HUDEP-2 (cell line): ENCODE measurements around the gene NSMF.

Experiments used
- DNase-seq, 76 experiments: peaks; one replicate each; lab custom pipeline; 2025; ENCODE audit not compliant: unreplicated experiment in 76 of 76; lab: John Stamatoyannopoulos, UW

NSMF gene

DNA sequence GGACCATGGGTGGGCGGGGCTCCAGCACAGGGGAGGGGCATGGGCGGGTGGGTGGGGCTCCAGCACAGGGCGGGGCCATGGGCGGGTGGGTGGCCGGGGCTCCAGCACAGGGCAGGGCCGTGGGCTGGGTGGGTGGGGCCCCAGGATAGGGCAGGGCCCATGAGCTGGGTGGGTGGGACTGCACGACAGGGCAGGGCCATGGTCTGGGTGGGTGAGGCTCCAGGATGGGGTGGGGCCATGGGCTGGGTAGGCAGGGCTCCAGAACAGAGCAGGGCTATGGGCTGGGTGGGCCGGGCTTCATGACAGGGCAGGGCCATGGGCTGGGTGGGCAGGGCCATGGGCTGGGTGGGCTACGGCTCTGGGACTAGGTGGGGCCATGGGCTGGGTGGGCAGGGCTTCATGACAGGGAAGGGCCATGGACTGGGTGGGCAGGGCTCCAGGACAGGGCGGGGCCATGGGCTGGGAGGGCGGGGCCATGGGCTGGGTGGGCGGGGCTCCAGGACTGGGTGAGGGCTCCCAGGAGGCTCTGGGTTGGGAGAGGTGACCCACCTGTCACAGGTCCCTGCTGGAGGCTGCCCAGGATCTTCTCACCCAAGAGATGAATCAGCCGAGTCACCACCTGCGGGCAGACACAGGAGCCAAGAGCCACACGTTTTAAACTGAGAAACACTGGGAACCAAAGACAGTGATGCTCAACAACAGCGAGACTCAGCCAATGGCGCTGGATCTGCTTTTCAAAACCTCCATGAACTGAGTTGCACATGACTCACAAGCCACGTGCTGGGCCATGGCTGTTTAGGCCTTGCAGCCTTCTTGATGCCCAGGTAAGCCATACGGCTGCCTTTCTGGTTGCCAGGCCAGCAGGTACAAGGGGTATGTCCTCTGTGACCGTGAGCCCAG lies 33.6 kb upstream of the NSMF start:
- peak in 74 of 76 experiments; percentile 34 to 92 (median 78) for DNase-seq

DNA sequence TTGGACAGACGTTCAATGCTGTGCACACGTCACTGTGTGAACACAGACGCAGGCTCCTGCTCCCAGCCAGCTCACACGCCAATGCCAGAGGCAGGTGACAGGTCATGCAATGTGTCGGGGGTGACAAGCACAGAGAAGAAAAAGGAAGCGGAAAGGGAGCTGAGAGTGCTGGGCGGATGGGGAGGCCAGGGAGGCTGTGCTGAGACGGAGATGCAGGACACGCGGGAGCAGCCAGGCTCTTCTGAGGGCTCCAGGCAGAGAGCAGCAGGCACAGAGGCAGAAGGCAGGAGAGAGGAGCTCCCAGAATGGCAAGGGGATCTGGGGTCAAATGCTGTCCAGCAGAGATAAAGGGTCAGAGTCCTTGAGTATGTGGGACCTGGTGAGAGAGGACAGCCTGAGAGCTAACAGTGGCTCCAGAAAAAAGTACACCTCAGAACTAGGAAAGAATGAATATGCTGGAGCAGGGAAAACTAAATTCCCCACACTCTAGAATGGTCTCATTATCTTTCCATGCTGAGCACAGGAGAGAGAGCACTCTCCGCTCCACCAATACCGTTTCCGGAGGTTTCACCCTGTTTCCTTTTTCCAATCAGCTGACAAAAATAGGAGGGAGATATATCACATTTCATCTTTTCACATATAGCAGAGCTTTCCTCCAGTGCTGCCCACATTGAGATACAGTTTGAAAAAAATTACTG lies 32.8 kb upstream of the NSMF start:
- no peak for DNase-seq

GRCh38 chr9:137490532-137491186 lies 31.5 kb upstream of the NSMF start:
- no peak for DNase-seq

DNA sequence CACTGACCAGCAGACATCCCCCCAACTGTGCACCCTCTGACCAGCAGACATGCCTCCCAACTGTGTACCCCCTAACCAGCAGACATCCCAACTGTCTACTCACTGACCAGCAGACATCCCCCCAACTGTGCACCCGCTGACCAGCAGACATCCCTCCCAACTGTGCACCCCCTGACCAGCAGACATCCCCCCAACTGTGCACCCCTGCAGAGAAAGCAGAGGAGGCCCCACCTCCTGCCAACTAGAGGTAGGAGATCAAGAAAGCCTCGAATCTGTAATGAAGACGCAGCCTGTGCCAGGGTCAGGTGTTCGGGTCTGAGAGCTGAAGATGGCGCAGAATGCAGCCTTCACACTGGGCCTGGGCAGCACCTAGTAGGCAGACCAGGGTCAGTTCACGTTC lies 29.8 kb upstream of the NSMF start:
- no peak for DNase-seq

GRCh38 chr9:137488327-137488653 lies 29.2 kb upstream of the NSMF start:
- no peak for DNase-seq

- DNase-seq: no peak
Measured at GRCh38 chr9:137487454-137488326, 28.6 kb upstream of the NSMF start.

GRCh38 chr9:137486545-137487453 lies 27.7 kb upstream of the NSMF start:
- DNase-seq: no peak

DNA sequence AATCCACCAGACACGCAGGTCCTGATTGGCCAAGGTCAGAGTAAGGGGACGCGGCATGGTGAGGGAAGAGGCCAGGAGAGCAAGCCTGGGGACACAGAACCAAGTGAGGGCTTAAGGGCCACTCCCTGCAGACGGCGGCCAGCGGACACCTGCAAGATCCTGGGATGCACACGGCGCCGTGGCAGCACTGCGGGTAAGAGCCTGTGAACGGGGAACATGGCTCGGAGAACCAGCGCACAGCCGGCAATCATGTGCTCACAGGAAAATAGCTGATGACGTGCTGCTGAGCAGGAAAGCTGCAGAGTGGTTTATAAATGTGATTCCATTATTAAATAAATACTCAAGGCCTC lies 27.0 kb upstream of the NSMF start:
- DNase-seq: no peak

GRCh38 chr9:137485343-137486140 lies 26.4 kb upstream of the NSMF start:
- DNase-seq: no peak

DNA sequence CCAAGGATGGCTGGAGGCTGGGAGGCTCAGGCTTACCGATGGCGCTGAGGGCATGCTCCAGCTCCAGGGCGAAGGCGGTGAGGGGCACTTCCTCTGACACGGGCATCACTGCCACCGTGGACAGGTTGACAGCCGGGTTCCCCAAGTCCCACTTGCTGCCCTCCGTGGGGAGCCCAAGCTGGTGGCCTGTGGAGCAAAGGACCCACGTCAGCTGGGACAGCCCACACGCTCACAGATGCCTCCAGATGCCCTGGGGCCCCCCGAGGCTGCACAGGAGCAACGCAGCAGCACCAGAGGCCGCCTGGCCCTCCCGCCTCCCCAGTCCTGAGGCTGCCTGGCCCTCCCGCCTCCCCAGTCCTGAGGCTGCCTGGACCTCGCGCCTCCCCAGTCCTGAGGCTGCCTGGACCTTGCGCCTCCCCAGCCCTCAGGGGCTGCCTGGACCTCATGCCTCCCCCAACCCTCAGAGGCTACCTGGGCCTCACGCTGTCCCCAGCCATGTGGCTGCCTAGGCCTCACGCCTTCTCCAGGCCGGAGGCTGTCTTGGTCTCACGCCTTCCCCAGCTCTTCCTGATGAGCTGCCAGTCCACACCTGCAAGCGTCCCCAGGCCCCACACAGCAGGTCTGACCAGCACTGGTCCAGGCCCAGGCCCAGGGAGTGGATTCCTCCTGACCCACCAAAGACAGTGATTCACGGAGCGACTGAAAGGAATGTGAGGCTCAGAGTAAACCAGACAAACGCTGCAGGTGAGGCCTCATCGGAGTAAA lies 25.6 kb upstream of the NSMF start:
- DNase-seq: no peak

DNA sequence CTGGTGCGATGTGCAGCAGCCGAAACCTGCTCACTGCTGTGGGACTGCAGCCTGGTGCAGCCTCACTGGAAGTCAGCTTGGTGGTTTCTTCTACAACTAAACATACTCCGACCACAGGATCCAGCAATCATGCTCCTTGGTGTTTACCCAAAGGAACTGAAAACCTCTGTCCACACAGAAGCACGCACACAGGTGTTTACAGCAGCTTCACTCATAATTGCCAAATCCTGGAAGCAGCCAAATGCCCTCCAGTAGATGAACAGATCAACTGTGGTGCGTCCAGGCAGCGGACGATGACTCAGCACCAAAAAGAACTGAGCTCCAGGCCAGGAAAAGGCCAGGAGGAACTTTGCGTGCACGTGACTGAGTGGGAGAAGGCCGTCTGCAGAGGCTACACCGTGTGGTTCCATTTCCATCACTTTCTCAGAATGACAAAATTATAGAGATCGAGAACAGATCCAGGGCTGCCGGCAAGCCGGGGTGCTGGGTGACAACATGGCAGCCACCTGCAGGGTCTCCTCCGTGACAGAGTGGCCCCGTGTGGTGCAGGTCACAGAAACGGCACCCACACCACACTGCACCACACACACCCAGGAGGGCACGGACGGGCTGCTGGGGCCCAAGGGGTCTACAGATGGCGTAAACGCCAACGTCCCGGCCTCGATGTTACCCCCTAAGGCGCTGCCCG lies 23.1 kb upstream of the NSMF start:
- DNase-seq: peak in 13 of 76 experiments; percentile 2 to 16 (median 12)

GRCh38 chr9:137480686-137481683 lies 21.9 kb upstream of the NSMF start:
- DNase-seq: no peak

- DNase-seq: no peak
Measured at GRCh38 chr9:137479892-137480685, 21.0 kb upstream of the NSMF start.

DNA sequence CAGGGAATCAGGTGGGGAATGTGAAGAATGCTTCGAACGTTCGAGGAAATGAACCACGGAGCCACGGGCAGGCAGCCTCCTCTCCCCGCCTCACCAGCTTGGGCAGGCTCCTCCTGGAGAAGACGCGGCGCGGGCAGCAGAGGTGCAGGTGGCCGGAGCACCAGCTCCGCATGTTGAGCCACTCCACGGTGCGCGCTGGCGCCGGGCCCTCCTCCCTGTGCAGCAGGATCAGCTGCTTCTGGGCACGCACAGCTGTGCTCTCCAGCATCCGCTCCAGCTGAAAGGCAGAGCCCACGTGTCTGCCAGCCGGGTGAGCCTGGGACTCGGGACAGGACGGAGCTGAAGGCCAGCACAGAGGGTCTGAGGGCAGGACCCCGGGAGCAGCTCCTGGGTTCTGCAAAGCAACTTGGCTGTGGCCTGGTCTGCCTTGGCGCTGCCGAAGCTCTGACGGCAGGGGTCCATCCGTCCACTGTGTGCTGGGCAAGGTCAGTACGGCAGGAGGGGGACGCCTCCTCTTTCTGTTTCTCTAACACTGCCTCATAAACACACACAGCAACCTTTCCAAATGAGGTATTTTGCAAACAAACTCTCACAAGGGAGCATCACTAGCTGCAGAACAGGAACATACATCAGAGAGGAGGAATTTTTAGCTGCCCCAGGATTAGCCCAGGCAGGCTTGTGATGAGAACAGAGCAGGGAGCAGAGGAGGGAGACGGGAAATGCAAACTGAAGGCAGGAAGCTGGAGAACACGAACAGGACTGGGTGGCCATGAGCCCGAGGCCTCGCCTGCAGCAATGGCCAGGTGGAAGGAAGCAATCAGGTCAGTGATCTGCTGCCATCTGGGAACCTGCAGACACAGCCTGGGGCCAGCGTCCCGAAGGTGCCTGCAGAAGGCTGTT lies 20.1 kb upstream of the NSMF start:
- no peak for DNase-seq

DNA sequence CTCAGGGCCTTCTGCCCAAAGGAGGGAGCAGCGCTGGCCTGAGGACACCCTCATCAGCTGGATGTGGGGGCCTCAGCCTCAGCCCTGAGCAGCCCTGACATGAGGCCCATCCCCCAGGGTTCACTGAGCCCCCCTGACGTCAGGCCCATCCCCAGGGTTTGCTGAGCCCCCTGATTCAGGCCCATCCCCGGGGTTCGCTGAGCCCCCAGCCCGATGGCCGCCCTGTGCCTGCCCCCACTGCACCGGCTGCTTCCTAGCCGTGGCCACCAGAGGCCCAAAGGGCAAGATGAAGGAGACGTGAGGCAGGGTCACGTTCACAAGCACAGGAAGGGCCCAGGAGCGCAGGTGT lies 19.5 kb upstream of the NSMF start:
- DNase-seq: no peak
